RWPE1 (cell line): Measurements from ENCODE around the gene ABCA13.

Experiments
- CTCF ChIA-PET: fragments of 350-600 bp; sonication (Branson Sonifier 250); formaldehyde crosslinking; extraction: SDS; loops from one replicate; lab custom pipeline; 2021; lab: Yijun Ruan, JAX
- POLR2A ChIA-PET: fragments of 400-600 bp; formaldehyde crosslinking; extraction: SDS; loops from one replicate; lab custom pipeline; 2020; ENCODE audit warnings: antibody characterized with exemption; ENCODE audit not compliant: low non-redundant PET; lab: Yijun Ruan, JAX
- DNase-seq: peaks from one replicate; pipeline ENCODE4 v3.0.0; 2012; ENCODE audit warnings: low spot score
- H3K27ac ChIP-seq: fragments of 450-650 bp; 2 replicates; pipeline ENCODE4 v1.5.1; 2017
- TF ChIP-seq, protein P1 (sequence below): fragments of 450-650 bp; conservative IDR thresholded peaks from 2 replicates; pipeline ENCODE4 v1.5.1; 2017; ENCODE audit warnings: low read depth, mild to moderate bottlenecking

ABCA13 gene

DNA sequence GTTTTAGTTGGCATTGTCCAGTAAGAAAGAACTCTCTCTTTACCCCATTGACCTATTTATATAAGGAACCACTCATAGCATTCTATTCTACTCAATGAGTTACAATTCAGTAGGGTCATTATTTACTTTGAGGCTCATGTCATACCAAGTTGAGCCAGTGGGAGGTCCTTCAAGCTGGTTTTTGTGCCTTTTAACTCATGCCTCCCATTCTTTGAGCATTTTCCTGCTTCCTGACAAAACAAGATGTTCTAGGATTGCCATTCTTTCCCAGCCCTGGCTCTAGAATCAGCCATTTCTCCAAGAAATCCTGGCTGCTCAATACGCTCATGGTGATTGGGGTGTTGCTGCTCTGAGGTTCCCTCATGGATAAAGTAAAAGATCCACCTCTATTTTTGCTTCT is 250.1 kb downstream of the ABCA13 start:
- POLR2A ChIA-PET, result no interaction called here
- no peak for DNase-seq
- TF ChIP-seq, protein P1, sequence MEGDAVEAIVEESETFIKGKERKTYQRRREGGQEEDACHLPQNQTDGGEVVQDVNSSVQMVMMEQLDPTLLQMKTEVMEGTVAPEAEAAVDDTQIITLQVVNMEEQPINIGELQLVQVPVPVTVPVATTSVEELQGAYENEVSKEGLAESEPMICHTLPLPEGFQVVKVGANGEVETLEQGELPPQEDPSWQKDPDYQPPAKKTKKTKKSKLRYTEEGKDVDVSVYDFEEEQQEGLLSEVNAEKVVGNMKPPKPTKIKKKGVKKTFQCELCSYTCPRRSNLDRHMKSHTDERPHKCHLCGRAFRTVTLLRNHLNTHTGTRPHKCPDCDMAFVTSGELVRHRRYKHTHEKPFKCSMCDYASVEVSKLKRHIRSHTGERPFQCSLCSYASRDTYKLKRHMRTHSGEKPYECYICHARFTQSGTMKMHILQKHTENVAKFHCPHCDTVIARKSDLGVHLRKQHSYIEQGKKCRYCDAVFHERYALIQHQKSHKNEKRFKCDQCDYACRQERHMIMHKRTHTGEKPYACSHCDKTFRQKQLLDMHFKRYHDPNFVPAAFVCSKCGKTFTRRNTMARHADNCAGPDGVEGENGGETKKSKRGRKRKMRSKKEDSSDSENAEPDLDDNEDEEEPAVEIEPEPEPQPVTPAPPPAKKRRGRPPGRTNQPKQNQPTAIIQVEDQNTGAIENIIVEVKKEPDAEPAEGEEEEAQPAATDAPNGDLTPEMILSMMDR, result no peak
- CTCF ChIA-PET, result interaction anchor here (0.6 kb wide), 1 partner anchor 75 kb away, joined by 3 read pairs; no protein-coding TSS in a partner anchor
- no peak overlapping the region for H3K27ac ChIP-seq

DNA sequence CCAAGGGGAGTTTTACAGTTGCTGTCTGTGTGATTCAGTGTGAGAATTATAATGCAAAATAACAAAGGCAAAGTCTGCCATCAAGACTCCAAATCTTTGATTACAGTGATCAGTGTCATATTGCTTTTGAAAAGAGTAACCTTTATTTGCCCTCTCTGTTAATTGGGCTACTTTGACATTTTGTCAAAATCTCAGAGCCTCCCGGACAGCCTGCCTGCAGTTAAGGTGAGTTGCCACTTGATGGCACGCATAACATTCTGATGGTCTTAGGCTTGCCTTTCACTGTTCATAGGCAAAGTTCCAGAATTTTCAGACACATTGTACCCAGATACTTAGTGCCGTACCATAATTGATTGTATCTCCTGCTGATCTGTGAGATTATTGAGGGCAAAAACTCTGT is 253.5 kb downstream of the ABCA13 start:
- TF ChIP-seq, protein P1, result peak; percentile 37; the same call in 1 of the 2 replicates
- no peak overlapping the region for H3K27ac ChIP-seq
- DNase-seq, result peak; percentile 42
- ChIA-PET CTCF (no interaction called here), POLR2A (no interaction called here)

DNA sequence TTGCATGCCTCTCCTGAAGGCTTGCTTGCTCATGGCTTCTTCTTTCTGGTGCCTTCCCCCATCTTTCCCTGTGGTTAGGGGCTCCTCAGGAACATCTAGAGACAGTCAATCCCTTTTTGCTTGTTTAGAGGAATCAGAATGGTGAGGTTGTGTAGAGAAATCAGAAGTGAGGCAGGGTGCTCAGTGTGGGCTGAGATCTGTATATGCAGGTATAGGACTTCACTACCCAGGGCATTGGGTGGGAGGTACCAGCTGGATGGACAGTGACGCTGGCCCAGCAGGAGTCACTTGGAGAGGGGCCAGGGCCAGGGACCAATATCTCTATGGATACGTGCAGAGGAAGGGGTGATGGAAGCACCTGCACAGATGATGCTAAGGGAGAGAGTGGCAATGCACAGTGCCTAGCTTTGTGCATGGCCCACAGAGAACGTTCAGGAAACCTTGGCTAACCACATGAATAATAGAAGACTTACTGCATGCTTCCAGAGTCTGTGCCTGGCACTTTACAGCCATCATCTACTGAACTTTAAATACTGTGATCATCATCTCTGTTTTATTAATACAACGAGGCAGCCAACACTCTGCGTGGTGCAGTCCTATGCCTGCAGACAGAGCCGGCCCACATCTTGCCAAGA is 255.2 kb downstream of the ABCA13 start:
- peak overlapping the region; percentile 83 for H3K27ac ChIP-seq
- TF ChIP-seq, protein P1, result no peak
- CTCF ChIA-PET, result no interaction called here
- POLR2A ChIA-PET, result no interaction called here
- no peak for DNase-seq

DNA sequence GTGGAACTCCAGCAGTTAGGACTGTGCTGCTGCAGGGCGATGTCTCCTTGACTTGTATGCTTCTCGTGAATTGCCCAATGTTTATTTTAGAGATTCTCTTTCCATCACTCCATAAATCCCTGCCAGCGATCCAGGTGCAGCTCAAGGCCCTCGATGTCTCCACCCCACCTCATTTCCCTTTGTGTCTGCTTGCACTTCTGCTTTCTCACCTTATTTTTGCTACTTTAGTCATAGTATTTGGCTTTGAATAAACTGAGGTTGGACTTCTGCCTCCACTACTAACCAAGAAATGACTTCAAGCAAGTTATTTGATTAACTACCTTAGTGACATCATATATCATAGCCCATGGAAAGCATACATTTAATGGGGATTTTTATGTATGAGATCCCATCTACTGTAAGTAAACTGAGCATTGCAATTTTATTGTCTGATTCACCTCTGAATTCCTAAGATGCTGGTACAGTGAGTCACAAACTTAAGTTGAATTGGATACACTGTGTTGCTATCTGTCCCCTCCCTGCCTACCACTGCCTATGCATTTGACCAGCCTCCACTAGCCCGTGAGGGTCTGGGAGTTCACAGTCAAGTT is 255.8 kb downstream of the ABCA13 start:
- DNase-seq, result peak; percentile 91
- peak overlapping the region; percentile 83 for H3K27ac ChIP-seq
- ChIA-PET POLR2A (no interaction called here), CTCF (no interaction called here)
- TF ChIP-seq, protein P1, result no peak

DNA sequence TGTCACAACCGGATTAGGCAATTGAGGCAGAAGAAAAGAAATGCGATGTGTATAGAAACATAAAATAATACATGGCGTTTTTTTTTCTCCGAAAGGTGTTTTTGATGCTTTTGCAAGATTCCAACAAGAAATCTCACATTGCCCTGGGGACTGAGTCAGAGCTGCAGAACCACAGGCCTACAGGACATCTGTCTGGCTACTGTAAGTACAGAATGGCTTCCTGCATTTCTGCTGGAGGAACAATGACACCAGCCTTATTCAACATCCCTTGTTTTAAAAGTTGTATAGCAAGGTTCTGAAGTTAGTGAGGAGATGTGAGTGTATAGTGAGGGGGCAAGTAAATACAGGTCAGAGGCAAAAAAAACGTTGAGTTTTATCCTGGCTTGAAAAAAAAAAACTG is 256.4 kb downstream of the ABCA13 start:
- CTCF ChIA-PET, result no interaction called here
- H3K27ac ChIP-seq, result peak overlapping the region; percentile 63; the same call in 1 of the 2 replicates
- POLR2A ChIA-PET, result no interaction called here
- DNase-seq, result no peak
- TF ChIP-seq, protein P1, result no peak

DNA sequence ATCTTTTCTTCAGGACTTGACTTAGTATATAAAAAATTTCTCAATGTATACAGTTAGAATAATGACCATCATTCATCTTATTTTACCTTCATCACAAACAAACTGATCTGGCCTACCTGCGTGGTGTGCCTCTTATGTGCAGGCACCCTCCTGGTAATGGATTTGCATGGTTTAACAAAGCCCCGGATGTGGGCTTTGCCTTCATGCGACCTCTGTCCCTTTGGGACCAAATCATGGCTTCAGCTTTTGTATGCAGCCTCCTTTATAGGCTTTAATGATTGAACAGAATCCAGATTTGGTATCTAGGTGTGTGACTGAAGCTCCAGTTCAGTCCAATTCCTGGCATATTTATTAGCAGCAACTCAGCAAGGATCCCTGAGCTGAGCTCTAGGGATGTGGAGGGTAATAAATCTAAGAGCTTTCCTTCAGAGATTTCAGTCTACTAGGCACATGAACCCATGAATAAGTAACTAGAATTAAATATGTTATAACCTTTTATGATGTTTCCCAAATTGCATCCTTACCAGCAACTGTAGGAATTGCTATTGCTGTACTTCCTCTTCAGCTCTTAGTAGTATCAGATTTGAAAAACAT is 256.9 kb downstream of the ABCA13 start:
- ChIA-PET CTCF (interaction anchor here (0.6 kb wide), 1 partner anchor 205 kb away, joined by 3 read pairs; no protein-coding TSS in a partner anchor), POLR2A (no interaction called here)
- TF ChIP-seq, protein P1, result no peak
- DNase-seq, result no peak
- H3K27ac ChIP-seq, result peak overlapping the region; percentile 63; the same call in 1 of the 2 replicates
